Right atrium auricular region (tissue), 2 donors: ENCODE data around the gene BAAT. TPM values are rescaled to one million over a fixed set of nuclear protein-coding genes. Genes with fewer than 3 reads are reported as not detected.

Source experiments
- DNase-seq: peaks from one replicate; pipeline ENCODE4 v3.0.0-alpha.2; 2019; ENCODE audit warnings: low spot score
- H3K27ac ChIP-seq, 2 donors: fragments of 200-600 bp; sonication (generic); 1 replicate in 1 of 2; 2 replicates in 1 of 2; pipeline ENCODE4 v1.5.1; 2016 to 2019
- H3K27me3 ChIP-seq, 2 donors: fragments of 200-600 bp; sonication (generic); one replicate each; pipeline versions ENCODE4 v1.5.1 to v1.6.0; 2017 to 2019
- H3K36me3 ChIP-seq: fragments of 200-600 bp; sonication (generic); one replicate; pipeline ENCODE4 v1.5.1; 2016
- H3K4me1 ChIP-seq, 2 donors: fragments of 200-600 bp; sonication (generic); one replicate each; pipeline versions ENCODE4 v1.5.1 to v1.6.0; 2017 to 2019
- H3K4me3 ChIP-seq, 2 donors: fragments of 200-600 bp; sonication (generic); 1 replicate in 1 of 2; 2 replicates in 1 of 2; pipeline ENCODE4 v1.5.1; 2017 to 2019; ENCODE audit warnings: mild to moderate bottlenecking in 1 of 2, moderate library complexity in 1 of 2
- H3K9me3 ChIP-seq, 2 donors: fragments of 200-600 bp; sonication (generic); one replicate each; pipeline ENCODE4 v1.5.1; 2019
- CTCF ChIP-seq, 2 donors: fragments of 200-600 bp; sonication (generic); IDR thresholded peaks; one replicate each; pipeline ENCODE4 v1.5.1; 2019; ENCODE audit warnings: antibody characterized with exemption in 2 of 2
- total RNA-seq, 2 donors: library from RNA; depleted of rRNA; stranded (reverse); fragments of >200 nt; gene quantifications; one replicate each; pipeline ENCODE4 v1.1.0, GENCODE V29; 2016

Gene BAAT
- total RNA-seq, 2 donors from 2014 or later: 0.20 TPM; not detected in 1

- no peaks in the 10 kb centered on the region for H3K27me3 ChIP-seq
These were observed 2.9 kb downstream of the BAAT start for GRCh38 chr9:101381833-101382342.

GRCh38 chr9:101381118-101381517, 3.7 kb downstream of the BAAT start:
- H3K36me3 ChIP-seq: no peaks in the 10 kb centered on the region
- H3K4me1 ChIP-seq: no peaks in the 10 kb centered on the region
- no peaks in the 10 kb centered on the region for H3K27me3 ChIP-seq
- no peak for TF ChIP-seq CTCF (IDR thresholded peaks at IDR 0.05)
- no peak overlapping the region for H3K27ac ChIP-seq
- no peak overlapping the region for H3K4me3 ChIP-seq
- no peak for DNase-seq
- H3K9me3 ChIP-seq: peaks cover 0 to 15% of the 10 kb centered on the region in 2 donors

More at GRCh38 chr9:101381833-101382342, 2.9 kb downstream of the BAAT start:
- Histone ChIP-seq H3K4me3 (no peak overlapping the region), H3K9me3 (peaks cover 0 to 15% of the 10 kb centered on the region in 2 donors), H3K36me3 (no peaks in the 10 kb centered on the region), H3K4me1 (no peaks in the 10 kb centered on the region), H3K27ac (no peak overlapping the region)
- TF ChIP-seq CTCF (IDR thresholded peaks at IDR 0.05): no peak
- no peak for DNase-seq

- Histone ChIP-seq H3K27me3 (no peaks in the 10 kb centered on the region), H3K9me3 (peaks cover 0 to 11% of the 10 kb centered on the region in 2 donors), H3K27ac (no peak overlapping the region), H3K4me1 (no peaks in the 10 kb centered on the region), H3K4me3 (no peak overlapping the region), H3K36me3 (no peaks in the 10 kb centered on the region)
- DNase-seq: no peak
- TF ChIP-seq CTCF (IDR thresholded peaks at IDR 0.05): no peak
These were observed 4.5 kb downstream of the BAAT start for GRCh38 chr9:101380295-101380694.

- no peak for DNase-seq
- H3K4me1 ChIP-seq: no peaks in the 10 kb centered on the region
- no peaks in the 10 kb centered on the region for H3K36me3 ChIP-seq
- peaks cover 0 to 3% of the 10 kb centered on the region in 2 donors for H3K9me3 ChIP-seq
- no peak for TF ChIP-seq CTCF (IDR thresholded peaks at IDR 0.05)
- H3K27me3 ChIP-seq: no peaks in the 10 kb centered on the region
- no peak overlapping the region for H3K27ac ChIP-seq
- no peak overlapping the region for H3K4me3 ChIP-seq
These were observed 8.5 kb downstream of the BAAT start for GRCh38 chr9:101376111-101376848.

- no peak overlapping the region for H3K27ac ChIP-seq
- no peaks in the 10 kb centered on the region for H3K36me3 ChIP-seq
- DNase-seq: no peak
- no peaks in the 10 kb centered on the region for H3K4me1 ChIP-seq
- TF ChIP-seq CTCF (IDR thresholded peaks at IDR 0.05): no peak
- peaks cover 0 to 3% of the 10 kb centered on the region in 2 donors for H3K9me3 ChIP-seq
- no peaks in the 10 kb centered on the region for H3K27me3 ChIP-seq
- no peak overlapping the region for H3K4me3 ChIP-seq
These were observed 9.3 kb downstream of the BAAT start for GRCh38 chr9:101375546-101375945.
